ENCODE results near the gene SLC25A22.

DNA sequence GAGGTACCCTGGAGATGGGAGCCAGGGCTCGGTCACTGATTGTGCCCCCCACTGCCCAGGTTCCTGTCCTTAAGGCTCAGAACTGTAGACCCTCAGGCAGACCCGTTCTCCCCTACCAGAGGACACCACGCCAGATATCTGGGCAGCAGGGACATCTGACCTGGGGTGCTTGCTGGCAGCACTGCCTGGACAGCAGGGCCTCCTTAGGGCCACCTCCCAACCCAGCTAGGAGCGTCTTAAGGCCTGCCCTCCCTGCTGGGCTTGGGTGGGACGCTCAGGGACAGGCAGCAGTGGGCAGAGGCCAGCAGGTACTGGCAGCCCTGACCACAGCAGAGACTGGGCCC, 41.2 kb upstream of the SLC25A22 start:
- peak; percentile 57; the same call in 1 of the 2 replicates for TF ChIP-seq POLR2AphosphoS5 (IDR thresholded peaks at IDR 0.05; ENCODE audit: low read depth, low read length)
- TF ChIP-seq FOXP2 (optimal IDR thresholded peaks at IDR 0.05; ENCODE audit: borderline replicate concordance, extremely low read depth, extremely low read length, insufficient read depth) = no peak
- TF ChIP-seq SIN3A (IDR thresholded peaks at IDR 0.05; ENCODE audit: borderline replicate concordance, insufficient read depth, low read length) = no peak
- no peak for TF ChIP-seq TAF1 (IDR thresholded peaks at IDR 0.05; ENCODE audit: borderline replicate concordance, insufficient read depth, low read length)
- TF ChIP-seq, protein P1, sequence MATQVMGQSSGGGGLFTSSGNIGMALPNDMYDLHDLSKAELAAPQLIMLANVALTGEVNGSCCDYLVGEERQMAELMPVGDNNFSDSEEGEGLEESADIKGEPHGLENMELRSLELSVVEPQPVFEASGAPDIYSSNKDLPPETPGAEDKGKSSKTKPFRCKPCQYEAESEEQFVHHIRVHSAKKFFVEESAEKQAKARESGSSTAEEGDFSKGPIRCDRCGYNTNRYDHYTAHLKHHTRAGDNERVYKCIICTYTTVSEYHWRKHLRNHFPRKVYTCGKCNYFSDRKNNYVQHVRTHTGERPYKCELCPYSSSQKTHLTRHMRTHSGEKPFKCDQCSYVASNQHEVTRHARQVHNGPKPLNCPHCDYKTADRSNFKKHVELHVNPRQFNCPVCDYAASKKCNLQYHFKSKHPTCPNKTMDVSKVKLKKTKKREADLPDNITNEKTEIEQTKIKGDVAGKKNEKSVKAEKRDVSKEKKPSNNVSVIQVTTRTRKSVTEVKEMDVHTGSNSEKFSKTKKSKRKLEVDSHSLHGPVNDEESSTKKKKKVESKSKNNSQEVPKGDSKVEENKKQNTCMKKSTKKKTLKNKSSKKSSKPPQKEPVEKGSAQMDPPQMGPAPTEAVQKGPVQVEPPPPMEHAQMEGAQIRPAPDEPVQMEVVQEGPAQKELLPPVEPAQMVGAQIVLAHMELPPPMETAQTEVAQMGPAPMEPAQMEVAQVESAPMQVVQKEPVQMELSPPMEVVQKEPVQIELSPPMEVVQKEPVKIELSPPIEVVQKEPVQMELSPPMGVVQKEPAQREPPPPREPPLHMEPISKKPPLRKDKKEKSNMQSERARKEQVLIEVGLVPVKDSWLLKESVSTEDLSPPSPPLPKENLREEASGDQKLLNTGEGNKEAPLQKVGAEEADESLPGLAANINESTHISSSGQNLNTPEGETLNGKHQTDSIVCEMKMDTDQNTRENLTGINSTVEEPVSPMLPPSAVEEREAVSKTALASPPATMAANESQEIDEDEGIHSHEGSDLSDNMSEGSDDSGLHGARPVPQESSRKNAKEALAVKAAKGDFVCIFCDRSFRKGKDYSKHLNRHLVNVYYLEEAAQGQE (IDR thresholded peaks at IDR 0.05; ENCODE audit: insufficient read depth in 1 of 2, low read depth in 2 of 2, low read length in 2 of 2) = no peak
